Measurements from ENCODE around the gene CYBC1. TPM values are rescaled to one million over a fixed set of nuclear protein-coding genes. Genes with fewer than 3 reads are reported as not detected.

CYBC1 gene
- total and polyA plus RNA-seq, 2 experiments from 2014 or later, result 61.9 to 76.6 TPM

GRCh38 chr17:82446649-82447048 lies 3.9 kb downstream of the CYBC1 start:
- H3K79me2 ChIP-seq, result peaks cover 16% of the 10 kb centered on the region
- no peaks in the 10 kb centered on the region for H3K27me3 ChIP-seq
- no peak overlapping the region for H2AFZ ChIP-seq
- no peak overlapping the region for H3K4me2 ChIP-seq
- H3K4me3 ChIP-seq, result no peak overlapping the region
- 96% methylated on average over 12 of the region's 12 CpGs for WGBS (ENCODE audit: low lambda C conversion rate, missing lambda C conversion rate)
- H3K36me3 ChIP-seq (replicated peaks; ENCODE audit: insufficient read depth, low read depth), result no peaks in the 10 kb centered on the region
- no peaks in the 10 kb centered on the region for H3K9me2 ChIP-seq (replicated peaks; ENCODE audit: insufficient read depth)
- no peak for DNase-seq (ENCODE audit: low spot score)
- H3K9me3 ChIP-seq (ENCODE audit: low read depth), result no peaks in the 10 kb centered on the region
- TF ChIP-seq CTCF (IDR thresholded peaks at IDR 0.05; ENCODE audit: poor library complexity) (no peak), EZH2phosphoT487 (IDR thresholded peaks at IDR 0.05; ENCODE audit: low read depth, severe bottlenecking, unreplicated experiment) (no peak), EZH2 (IDR thresholded peaks at IDR 0.05; ENCODE audit: borderline replicate concordance) (no peak)
- peaks cover 10% of the 10 kb centered on the region for H3K4me1 ChIP-seq (ENCODE audit: insufficient read depth)
- H4K20me1 ChIP-seq (ENCODE audit: insufficient read depth, poor library complexity, severe bottlenecking), result no peaks in the 10 kb centered on the region
- H3K27ac ChIP-seq, result no peak overlapping the region

- no peaks in the 10 kb centered on the region for H3K27me3 ChIP-seq
- no peak overlapping the region for H3K4me3 ChIP-seq
- no peak overlapping the region for H2AFZ ChIP-seq
- peaks cover 10% of the 10 kb centered on the region for H3K4me1 ChIP-seq (ENCODE audit: insufficient read depth)
- H3K79me2 ChIP-seq, result peaks cover 16% of the 10 kb centered on the region
- no peak overlapping the region for H3K27ac ChIP-seq
- H3K9me2 ChIP-seq (replicated peaks; ENCODE audit: insufficient read depth), result no peaks in the 10 kb centered on the region
- no peak overlapping the region for H3K4me2 ChIP-seq
- 90% methylated on average over 15 of the region's 15 CpGs for WGBS (ENCODE audit: low lambda C conversion rate, missing lambda C conversion rate)
- TF ChIP-seq CTCF (IDR thresholded peaks at IDR 0.05; ENCODE audit: poor library complexity), result no peak
- DNase-seq (ENCODE audit: low spot score), result no peak
- no peaks in the 10 kb centered on the region for H4K20me1 ChIP-seq (ENCODE audit: insufficient read depth, poor library complexity, severe bottlenecking)
- no peaks in the 10 kb centered on the region for H3K9me3 ChIP-seq (ENCODE audit: low read depth)
- H3K36me3 ChIP-seq (replicated peaks; ENCODE audit: insufficient read depth, low read depth), result no peaks in the 10 kb centered on the region
Measured at GRCh38 chr17:82446124-82446523, 4.4 kb downstream of the CYBC1 start.

- no peaks in the 10 kb centered on the region for H3K36me3 ChIP-seq (replicated peaks; ENCODE audit: insufficient read depth, low read depth)
- no peak overlapping the region for H3K4me2 ChIP-seq
Measured at GRCh38 chr17:82445542-82445941, 5.0 kb downstream of the CYBC1 start.

More at GRCh38 chr17:82445542-82445941, 5.0 kb downstream of the CYBC1 start:
- Histone ChIP-seq H4K20me1 (ENCODE audit: insufficient read depth, poor library complexity, severe bottlenecking) (no peaks in the 10 kb centered on the region), H3K4me3 (no peak overlapping the region), H3K9me2 (replicated peaks; ENCODE audit: insufficient read depth) (no peaks in the 10 kb centered on the region), H3K27me3 (no peaks in the 10 kb centered on the region), H2AFZ (no peak overlapping the region), H3K79me2 (peaks cover 16% of the 10 kb centered on the region), H3K4me1 (ENCODE audit: insufficient read depth) (peaks cover 10% of the 10 kb centered on the region), H3K27ac (no peak overlapping the region), H3K9me3 (ENCODE audit: low read depth) (no peaks in the 10 kb centered on the region)
- no peak for DNase-seq (ENCODE audit: low spot score)
- TF ChIP-seq EZH2 (IDR thresholded peaks at IDR 0.05; ENCODE audit: borderline replicate concordance) (no peak), CTCF (IDR thresholded peaks at IDR 0.05; ENCODE audit: poor library complexity) (no peak), EZH2phosphoT487 (IDR thresholded peaks at IDR 0.05; ENCODE audit: low read depth, severe bottlenecking, unreplicated experiment) (no peak)
- WGBS (ENCODE audit: low lambda C conversion rate, missing lambda C conversion rate), result 93% methylated on average over 13 of the region's 13 CpGs

Data from hepatocyte (in vitro differentiated cells).